GM21529 (cell line): ENCODE data around the gene LRP5.
"Not testable (repeated sequence)": the region's sequence is repeated elsewhere in the genome, so short reads cannot be mapped to it uniquely, and the experiment has no call there.

Source experiments
- ATAC-seq: cut with Tn5 transposase; IDR thresholded peaks from one replicate; pipeline ENCODE4 v1.9.1; 2021; ENCODE audit not compliant: unreplicated experiment

Gene LRP5

GRCh38 chr11:68414496-68415221 lies 102.3 kb downstream of the LRP5 start:
- ATAC-seq: no peak

GRCh38 chr11:68416070-68416578 lies 103.7 kb downstream of the LRP5 start:
- ATAC-seq: no peak

- no peak for ATAC-seq
Observed at GRCh38 chr11:68418648-68419047, 106.3 kb downstream of the LRP5 start.

- ATAC-seq: no peak
Observed at GRCh38 chr11:68420171-68420570, 107.8 kb downstream of the LRP5 start.

- no peak for ATAC-seq
Observed at GRCh38 chr11:68423481-68423880, 111.1 kb downstream of the LRP5 start.

GRCh38 chr11:68424101-68424632 lies 111.8 kb downstream of the LRP5 start:
- ATAC-seq: no peak

- ATAC-seq: no peak
Observed at GRCh38 chr11:68424981-68425865, 112.8 kb downstream of the LRP5 start.

GRCh38 chr11:68425866-68426380 lies 113.5 kb downstream of the LRP5 start:
- no peak for ATAC-seq

- no peak for ATAC-seq
Observed at GRCh38 chr11:68429661-68430060, 117.3 kb downstream of the LRP5 start.

- no peak for ATAC-seq
Observed at GRCh38 chr11:68430384-68430783, 118.0 kb downstream of the LRP5 start.

- no peak for ATAC-seq
Observed at GRCh38 chr11:68430801-68431200, 118.4 kb downstream of the LRP5 start.

- no peak for ATAC-seq
Observed at GRCh38 chr11:68431984-68432645, 119.7 kb downstream of the LRP5 start.

GRCh38 chr11:68432874-68433273 lies 120.5 kb downstream of the LRP5 start:
- ATAC-seq: no peak

- ATAC-seq: no peak
Observed at GRCh38 chr11:68433541-68433940, 121.2 kb downstream of the LRP5 start.

GRCh38 chr11:68434159-68434558 lies 121.8 kb downstream of the LRP5 start:
- ATAC-seq: not testable (repeated sequence)

GRCh38 chr11:68436162-68436888 lies 123.9 kb downstream of the LRP5 start:
- no peak for ATAC-seq

GRCh38 chr11:68436985-68437926 lies 124.9 kb downstream of the LRP5 start:
- no peak for ATAC-seq

- ATAC-seq: no peak
Observed at GRCh38 chr11:68437927-68438657, 125.7 kb downstream of the LRP5 start.
